ENCODE results near the gene FCRL4.

The FCRL4 gene

GRCh38 chr1:157628773-157629172 lies 30.9 kb upstream of the FCRL4 start:
- Histone ChIP-seq H2BK120ac (ENCODE audit: low read depth, low read length) (no peak overlapping the region), H4K91ac (ENCODE audit: low read depth, low read length, poor library complexity) (no peak overlapping the region), H3K18ac (ENCODE audit: low read length) (no peak overlapping the region), H3K27me3 (ENCODE audit: control insufficient read depth in 3 of 3, insufficient read depth in 3 of 3, low read depth in 1 of 3, low read length in 3 of 3) (peaks cover 0 to 3% (median 0%) of the 10 kb centered on the region in 3 experiments), H3K27ac (replicated peaks; ENCODE audit: low read length) (no peak overlapping the region), H3K4me1 (ENCODE audit: control insufficient read depth in 2 of 2, insufficient read depth in 1 of 2, low read depth in 1 of 2, low read length in 2 of 2) (no peaks in the 10 kb centered on the region), H3K9me3 (replicated peaks in 1 of 2; ENCODE audit: control insufficient read depth in 2 of 2, insufficient read depth in 1 of 2, low read depth in 1 of 2, low read length in 2 of 2) (no peaks in the 10 kb centered on the region), H2BK12ac (ENCODE audit: low read length) (no peak overlapping the region), H3K9ac (ENCODE audit: low read depth, low read length, poor library complexity) (no peak overlapping the region), H2BK15ac (ENCODE audit: low read length) (no peak overlapping the region), H3K4ac (ENCODE audit: low read length) (no peak overlapping the region), H2AK5ac (ENCODE audit: low read depth, low read length) (no peak overlapping the region), H2AFZ (ENCODE audit: low read length) (no peak overlapping the region), H3K4me3 (ENCODE audit: low read length in 2 of 2) (no peak overlapping the region), H2BK5ac (ENCODE audit: low read length) (no peak overlapping the region), H3K79me1 (ENCODE audit: low read depth, low read length) (no peaks in the 10 kb centered on the region), H3K4me2 (ENCODE audit: insufficient read depth, low read length, poor library complexity, severe bottlenecking) (no peak overlapping the region), H4K8ac (ENCODE audit: low read depth, low read length) (no peak overlapping the region), H3K23ac (ENCODE audit: low read depth, low read length, poor library complexity) (no peak overlapping the region), H3K36me3 (replicated peaks in 1 of 2; ENCODE audit: control insufficient read depth in 2 of 2, insufficient read depth in 2 of 2, low read length in 2 of 2) (no peaks in the 10 kb centered on the region), H3K14ac (ENCODE audit: low read length) (no peak overlapping the region)
- no peak for DNase-seq (ENCODE audit: low spot score)
- no CpG with 5 or more reads among the region's 1 CpG for WGBS, 2 donors (ENCODE audit: extremely low coverage in 2 of 2, insufficient read length in 2 of 2, insufficient replicate concordance in 1 of 2)

GRCh38 chr1:157626099-157626498 lies 28.2 kb upstream of the FCRL4 start:
- no CpG with 5 or more reads among the region's 2 CpGs for WGBS, 2 donors (ENCODE audit: extremely low coverage in 2 of 2, insufficient read length in 2 of 2, insufficient replicate concordance in 1 of 2)
- Histone ChIP-seq H3K18ac (ENCODE audit: low read length) (no peak overlapping the region), H3K4me3 (ENCODE audit: low read length in 2 of 2) (no peak overlapping the region), H3K27ac (replicated peaks; ENCODE audit: low read length) (no peak overlapping the region), H3K4me1 (ENCODE audit: control insufficient read depth in 2 of 2, insufficient read depth in 1 of 2, low read depth in 1 of 2, low read length in 2 of 2) (no peaks in the 10 kb centered on the region), H2BK12ac (ENCODE audit: low read length) (no peak overlapping the region), H3K36me3 (replicated peaks in 1 of 2; ENCODE audit: control insufficient read depth in 2 of 2, insufficient read depth in 2 of 2, low read length in 2 of 2) (no peaks in the 10 kb centered on the region), H3K27me3 (ENCODE audit: control insufficient read depth in 3 of 3, insufficient read depth in 3 of 3, low read depth in 1 of 3, low read length in 3 of 3) (peaks cover 0 to 3% (median 0%) of the 10 kb centered on the region in 3 experiments), H2AK5ac (ENCODE audit: low read depth, low read length) (no peak overlapping the region), H2AFZ (ENCODE audit: low read length) (no peak overlapping the region), H4K8ac (ENCODE audit: low read depth, low read length) (no peak overlapping the region), H3K9me3 (replicated peaks in 1 of 2; ENCODE audit: control insufficient read depth in 2 of 2, insufficient read depth in 1 of 2, low read depth in 1 of 2, low read length in 2 of 2) (no peaks in the 10 kb centered on the region), H2BK5ac (ENCODE audit: low read length) (no peak overlapping the region), H2BK120ac (ENCODE audit: low read depth, low read length) (no peak overlapping the region), H3K4ac (ENCODE audit: low read length) (no peak overlapping the region), H4K91ac (ENCODE audit: low read depth, low read length, poor library complexity) (no peak overlapping the region), H3K79me1 (ENCODE audit: low read depth, low read length) (no peaks in the 10 kb centered on the region), H3K4me2 (ENCODE audit: insufficient read depth, low read length, poor library complexity, severe bottlenecking) (no peak overlapping the region), H3K14ac (ENCODE audit: low read length) (no peak overlapping the region), H3K23ac (ENCODE audit: low read depth, low read length, poor library complexity) (no peak overlapping the region), H2BK15ac (ENCODE audit: low read length) (no peak overlapping the region), H3K9ac (ENCODE audit: low read depth, low read length, poor library complexity) (no peak overlapping the region)
- DNase-seq (ENCODE audit: low spot score), result no peak

GRCh38 chr1:157624471-157624870 lies 26.6 kb upstream of the FCRL4 start:
- no peak overlapping the region for H2AK5ac ChIP-seq (ENCODE audit: low read depth, low read length)
- H2AFZ ChIP-seq (ENCODE audit: low read length), result no peak overlapping the region
- no peaks in the 10 kb centered on the region for H3K36me3 ChIP-seq (replicated peaks in 1 of 2; ENCODE audit: control insufficient read depth in 2 of 2, insufficient read depth in 2 of 2, low read length in 2 of 2)
- H4K91ac ChIP-seq (ENCODE audit: low read depth, low read length, poor library complexity), result no peak overlapping the region
- no peaks in the 10 kb centered on the region for H3K9me3 ChIP-seq (replicated peaks in 1 of 2; ENCODE audit: control insufficient read depth in 2 of 2, insufficient read depth in 1 of 2, low read depth in 1 of 2, low read length in 2 of 2)
- no peak overlapping the region for H3K27ac ChIP-seq (replicated peaks; ENCODE audit: low read length)
- H3K4ac ChIP-seq (ENCODE audit: low read length), result no peak overlapping the region
- DNase-seq (ENCODE audit: low spot score), result no peak
- no peaks in the 10 kb centered on the region for H3K79me1 ChIP-seq (ENCODE audit: low read depth, low read length)
- no peaks in the 10 kb centered on the region for H3K4me1 ChIP-seq (ENCODE audit: control insufficient read depth in 2 of 2, insufficient read depth in 1 of 2, low read depth in 1 of 2, low read length in 2 of 2)
- no CpG with 5 or more reads among the region's 2 CpGs for WGBS, 2 donors (ENCODE audit: extremely low coverage in 2 of 2, insufficient read length in 2 of 2, insufficient replicate concordance in 1 of 2)
- H3K4me2 ChIP-seq (ENCODE audit: insufficient read depth, low read length, poor library complexity, severe bottlenecking), result no peak overlapping the region
- no peak overlapping the region for H3K14ac ChIP-seq (ENCODE audit: low read length)
- no peaks in the 10 kb centered on the region for H3K27me3 ChIP-seq (ENCODE audit: control insufficient read depth in 3 of 3, insufficient read depth in 3 of 3, low read depth in 1 of 3, low read length in 3 of 3)
- H2BK15ac ChIP-seq (ENCODE audit: low read length), result no peak overlapping the region
- no peak overlapping the region for H3K4me3 ChIP-seq (ENCODE audit: low read length in 2 of 2)
- no peak overlapping the region for H3K18ac ChIP-seq (ENCODE audit: low read length)
- H2BK120ac ChIP-seq (ENCODE audit: low read depth, low read length), result no peak overlapping the region
- no peak overlapping the region for H3K9ac ChIP-seq (ENCODE audit: low read depth, low read length, poor library complexity)
- H2BK5ac ChIP-seq (ENCODE audit: low read length), result no peak overlapping the region
- no peak overlapping the region for H4K8ac ChIP-seq (ENCODE audit: low read depth, low read length)
- H3K23ac ChIP-seq (ENCODE audit: low read depth, low read length, poor library complexity), result no peak overlapping the region
- no peak overlapping the region for H2BK12ac ChIP-seq (ENCODE audit: low read length)

GRCh38 chr1:157622471-157622870 lies 24.6 kb upstream of the FCRL4 start:
- no peak overlapping the region for H2BK5ac ChIP-seq (ENCODE audit: low read length)
- H3K14ac ChIP-seq (ENCODE audit: low read length), result no peak overlapping the region
- H3K27me3 ChIP-seq (ENCODE audit: control insufficient read depth in 3 of 3, insufficient read depth in 3 of 3, low read depth in 1 of 3, low read length in 3 of 3), result no peaks in the 10 kb centered on the region
- H3K4me1 ChIP-seq (ENCODE audit: control insufficient read depth in 2 of 2, insufficient read depth in 1 of 2, low read depth in 1 of 2, low read length in 2 of 2), result no peaks in the 10 kb centered on the region
- no peaks in the 10 kb centered on the region for H3K36me3 ChIP-seq (replicated peaks in 1 of 2; ENCODE audit: control insufficient read depth in 2 of 2, insufficient read depth in 2 of 2, low read length in 2 of 2)
- no peak overlapping the region for H3K4ac ChIP-seq (ENCODE audit: low read length)
- no peak overlapping the region for H3K23ac ChIP-seq (ENCODE audit: low read depth, low read length, poor library complexity)
- no peak overlapping the region for H2BK120ac ChIP-seq (ENCODE audit: low read depth, low read length)
- no CpG with 5 or more reads among the region's 5 CpGs for WGBS, 2 donors (ENCODE audit: extremely low coverage in 2 of 2, insufficient read length in 2 of 2, insufficient replicate concordance in 1 of 2)
- H4K8ac ChIP-seq (ENCODE audit: low read depth, low read length), result no peak overlapping the region
- no peak overlapping the region for H2BK15ac ChIP-seq (ENCODE audit: low read length)
- H3K4me3 ChIP-seq (ENCODE audit: low read length in 2 of 2), result no peak overlapping the region
- no peak overlapping the region for H3K18ac ChIP-seq (ENCODE audit: low read length)
- H2AFZ ChIP-seq (ENCODE audit: low read length), result no peak overlapping the region
- no peak overlapping the region for H2BK12ac ChIP-seq (ENCODE audit: low read length)
- no peaks in the 10 kb centered on the region for H3K9me3 ChIP-seq (replicated peaks in 1 of 2; ENCODE audit: control insufficient read depth in 2 of 2, insufficient read depth in 1 of 2, low read depth in 1 of 2, low read length in 2 of 2)
- H2AK5ac ChIP-seq (ENCODE audit: low read depth, low read length), result no peak overlapping the region
- H3K27ac ChIP-seq (replicated peaks; ENCODE audit: low read length), result no peak overlapping the region
- DNase-seq (ENCODE audit: low spot score), result no peak
- H4K91ac ChIP-seq (ENCODE audit: low read depth, low read length, poor library complexity), result no peak overlapping the region
- no peak overlapping the region for H3K9ac ChIP-seq (ENCODE audit: low read depth, low read length, poor library complexity)
- no peak overlapping the region for H3K4me2 ChIP-seq (ENCODE audit: insufficient read depth, low read length, poor library complexity, severe bottlenecking)
- no peaks in the 10 kb centered on the region for H3K79me1 ChIP-seq (ENCODE audit: low read depth, low read length)
